Gastroesophageal sphincter (tissue), 3 donors: ENCODE data around the gene NFATC2.

Source experiments
- CTCF ChIP-seq, 4 experiments: fragments of 200-600 bp in 2 of 4; fragments of 450-650 bp in 2 of 4; sonication (generic) in 1 of 4; IDR thresholded peaks; one replicate each; pipeline ENCODE4 v1.5.1; 2017 to 2019; ENCODE audit warnings: antibody characterized with exemption in 4 of 4, mild to moderate bottlenecking in 2 of 4, moderate library complexity in 2 of 4
- EP300 ChIP-seq: sonication (generic); formaldehyde crosslinking; IDR thresholded peaks from one replicate; pipeline ENCODE4 v1.6.1; 2017; ENCODE audit warnings: antibody characterized with exemption, mild to moderate bottlenecking
- POLR2A ChIP-seq, 2 donors: fragments of 450-650 bp; IDR thresholded peaks; one replicate each; pipeline ENCODE4 v1.6.1; 2017; ENCODE audit warnings: antibody characterized with exemption in 2 of 2, mild to moderate bottlenecking in 2 of 2, moderate library complexity in 1 of 2
- POLR2AphosphoS5 ChIP-seq: sonication (generic); formaldehyde crosslinking; IDR thresholded peaks from one replicate; pipeline ENCODE4 v1.6.1; 2017; ENCODE audit warnings: antibody characterized with exemption

- TF ChIP-seq CTCF (IDR thresholded peaks at IDR 0.05) (no peak), POLR2A (IDR thresholded peaks at IDR 0.05) (no peak), EP300 (peak; percentile 9), POLR2AphosphoS5 (no peak)
These were observed 18.2 kb upstream of the NFATC2 start for GRCh38 chr20:51560550-51561307.
